GM19455 (cell line): Measurements from ENCODE around the gene PPP1CB.

Experiments used
- ATAC-seq: cut with Tn5 transposase; IDR thresholded peaks from one replicate; pipeline ENCODE4 v1.9.1; 2021; ENCODE audit not compliant: unreplicated experiment

The PPP1CB gene

DNA sequence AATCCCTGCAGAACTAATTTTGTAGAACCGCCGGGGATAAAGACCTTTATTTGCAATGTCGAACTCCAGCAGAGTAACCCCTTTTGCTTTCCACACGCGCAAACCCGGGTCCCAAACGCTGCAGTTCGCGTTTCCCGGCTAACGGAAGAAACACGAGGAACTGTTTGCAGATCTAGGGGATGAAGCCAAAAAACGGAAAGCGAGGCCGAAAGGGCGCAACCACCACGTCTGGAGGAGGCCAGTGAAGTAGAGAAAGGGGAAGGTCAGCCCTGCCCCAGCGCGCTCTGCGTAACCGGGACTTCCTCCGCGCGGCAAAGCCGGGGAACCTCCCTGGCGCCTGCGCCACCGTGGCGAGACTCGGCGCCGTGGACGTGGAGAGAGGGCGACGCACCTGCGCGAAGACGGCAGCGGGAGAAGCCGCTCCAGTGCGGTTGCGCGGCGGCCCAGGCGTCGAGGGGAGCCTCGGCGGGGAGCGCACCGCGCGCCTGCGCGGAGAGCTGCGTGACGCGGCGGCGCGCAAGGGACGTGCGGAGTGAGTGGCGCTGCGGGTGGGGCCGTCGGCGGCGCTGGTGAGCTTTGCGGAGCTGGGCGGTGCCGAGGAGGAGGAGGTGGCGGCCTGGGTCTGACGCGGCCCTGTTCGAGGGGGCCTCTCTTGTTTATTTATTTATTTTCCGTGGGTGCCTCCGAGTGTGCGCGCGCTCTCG, at the start of gene PPP1CB:
PPP1CB (plus strand) TSS at position 579 of the 704 bp plus-strand sequence. CDS start 295 bp downstream, outside the sequence.
- peak; percentile 81 for ATAC-seq

DNA sequence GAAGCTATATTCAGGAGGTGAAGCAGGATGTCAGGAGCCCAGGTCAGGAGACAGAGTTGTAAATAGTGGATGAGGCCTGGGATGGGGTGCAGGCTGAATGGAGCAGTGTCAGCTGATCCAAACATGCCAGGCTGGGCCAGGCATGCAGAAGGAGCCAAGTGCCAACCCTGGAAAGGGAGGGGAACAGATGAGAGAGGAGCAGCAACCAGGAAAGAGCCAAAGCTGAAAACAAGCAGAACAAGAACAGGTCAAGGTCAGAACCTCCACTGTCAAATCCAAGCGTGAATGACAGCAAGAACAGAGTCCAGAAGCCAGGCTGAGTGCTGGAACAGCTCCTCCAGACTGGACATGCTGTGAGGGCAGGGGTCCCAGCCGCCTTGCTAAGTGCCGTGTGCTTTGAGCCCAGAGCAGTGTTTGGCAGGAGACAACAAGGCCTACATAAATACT, 49.2 kb upstream of the PPP1CB start:
- ATAC-seq, result no peak

DNA sequence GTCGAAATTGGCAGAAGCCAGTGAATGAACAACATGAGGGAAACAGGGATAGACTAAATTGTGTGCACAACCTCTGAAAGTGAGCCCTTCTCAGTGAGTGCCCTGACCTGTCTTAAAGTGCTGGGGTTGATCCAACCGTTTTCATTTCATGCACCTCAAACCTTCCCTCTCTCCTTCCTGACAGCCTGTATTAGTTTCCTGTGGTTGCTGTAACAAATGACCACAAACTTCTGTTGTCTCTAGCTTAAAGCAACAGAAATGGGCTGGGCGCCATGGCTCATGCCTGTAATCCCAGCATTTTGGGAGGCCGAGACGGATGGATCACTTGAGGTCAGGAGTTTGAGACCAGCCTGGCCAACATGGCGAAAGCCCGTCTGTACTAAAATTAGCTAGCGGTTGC, 48.8 kb upstream of the PPP1CB start:
- ATAC-seq, result no peak

DNA sequence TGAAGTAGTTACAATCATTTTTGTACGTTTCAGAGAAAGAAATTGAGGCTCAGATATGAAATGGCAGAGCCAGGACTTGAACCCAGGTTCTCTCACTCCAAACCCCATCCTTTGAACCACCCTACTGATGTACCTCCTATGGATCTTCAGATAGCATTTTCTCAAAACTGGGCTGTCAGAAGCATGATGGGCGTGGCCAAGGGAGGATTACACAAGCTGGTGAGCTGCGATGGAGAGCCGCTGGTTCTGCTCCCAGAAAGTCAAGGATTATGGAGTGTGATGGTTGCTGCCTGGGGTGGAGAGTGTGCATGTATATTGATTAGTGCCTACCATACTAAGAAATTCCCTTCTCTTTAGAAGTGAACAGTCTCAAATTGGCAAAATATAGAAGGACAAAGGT, 47.0 kb upstream of the PPP1CB start:
- ATAC-seq, result no peak

DNA sequence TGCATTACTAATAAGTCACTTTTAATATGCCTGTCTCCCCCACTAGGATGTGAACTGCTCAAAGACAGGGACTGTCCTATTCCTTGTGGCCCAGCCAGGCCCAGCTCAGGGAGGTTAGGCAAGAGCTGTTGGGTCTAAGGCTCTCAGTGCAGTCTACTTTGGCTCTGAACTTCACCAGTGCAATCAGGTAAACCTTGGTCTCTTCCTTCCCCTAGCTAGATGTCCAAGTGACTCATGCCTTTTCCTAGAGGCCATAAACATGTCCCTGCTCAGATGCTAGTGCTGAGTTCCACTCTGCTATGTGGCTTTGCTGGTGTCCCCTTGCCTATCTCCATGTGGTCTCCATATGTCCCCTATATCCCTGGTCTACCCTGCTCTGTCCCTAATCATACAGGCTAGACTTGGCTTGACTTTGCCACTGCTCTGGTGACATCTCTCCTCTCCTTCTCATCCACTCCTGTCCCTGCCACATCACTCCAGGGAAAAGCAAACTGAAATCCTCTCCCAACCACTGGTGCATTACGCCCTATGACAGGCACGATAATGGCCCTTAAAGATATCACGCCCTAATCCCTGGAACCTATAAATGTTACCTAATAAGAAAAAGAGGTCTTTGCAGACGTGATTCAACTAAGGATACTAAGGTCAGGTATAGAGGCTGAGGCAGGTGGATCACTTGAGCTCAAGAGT, 45.7 kb upstream of the PPP1CB start:
- no peak for ATAC-seq

DNA sequence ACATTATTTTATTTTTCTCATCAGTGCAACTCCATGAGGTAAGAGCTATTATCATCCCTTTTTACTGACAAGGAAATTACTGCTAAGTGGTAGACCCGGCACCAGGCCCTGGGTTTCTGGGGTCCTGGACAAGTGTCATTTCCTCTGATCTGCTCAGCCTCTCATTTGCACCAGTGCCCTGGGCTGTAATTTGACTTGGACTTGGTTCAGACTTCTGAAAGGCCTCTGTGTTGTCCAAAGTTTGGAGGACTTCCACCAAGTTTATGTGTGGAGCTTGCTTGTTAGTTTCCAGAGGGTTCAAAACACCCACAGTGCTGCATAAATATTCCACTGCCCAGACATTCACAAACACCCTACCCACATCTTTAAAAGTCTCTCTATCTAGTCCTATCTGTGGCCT, 44.0 kb upstream of the PPP1CB start:
- ATAC-seq, result no peak

DNA sequence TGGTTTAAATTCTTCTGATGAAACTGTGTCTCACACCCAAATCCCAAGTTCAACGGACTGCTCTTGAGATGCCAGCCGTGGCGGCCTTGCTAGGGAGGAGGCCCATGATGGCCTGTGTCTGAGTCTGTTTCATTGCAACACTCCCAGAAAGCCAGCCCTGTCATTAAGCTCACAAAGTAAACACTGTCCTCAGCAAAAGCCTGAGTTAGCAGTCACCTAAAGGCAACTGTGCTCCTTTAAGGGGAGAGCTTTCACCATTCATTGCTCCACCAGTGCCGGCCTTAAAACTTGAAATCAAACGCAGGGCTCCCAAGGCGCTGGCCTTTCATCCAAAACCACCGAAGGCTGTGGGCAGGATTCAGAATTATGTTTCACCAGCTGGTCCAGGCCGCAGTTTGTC, 42.5 kb upstream of the PPP1CB start:
- ATAC-seq, result no peak

DNA sequence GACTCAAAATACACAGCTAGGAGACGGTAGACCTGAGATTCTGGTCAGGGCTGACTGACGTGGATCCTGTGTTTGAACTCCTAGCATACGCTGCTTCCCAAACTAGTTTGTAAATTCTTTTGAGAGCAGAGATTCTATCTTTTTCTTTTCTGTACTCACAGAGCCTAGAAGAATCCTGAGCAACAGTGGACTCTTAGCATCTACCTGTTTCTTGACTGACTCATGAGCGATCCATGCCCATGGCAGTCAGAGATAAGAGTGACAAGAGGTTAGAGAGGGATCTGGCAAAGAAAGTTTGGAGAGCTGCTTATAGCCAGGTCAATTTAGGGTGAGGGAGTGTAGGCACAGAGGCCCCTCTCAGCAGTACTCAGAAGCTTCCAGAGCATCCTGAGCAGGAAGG, 41.1 kb upstream of the PPP1CB start:
- ATAC-seq, result no peak

DNA sequence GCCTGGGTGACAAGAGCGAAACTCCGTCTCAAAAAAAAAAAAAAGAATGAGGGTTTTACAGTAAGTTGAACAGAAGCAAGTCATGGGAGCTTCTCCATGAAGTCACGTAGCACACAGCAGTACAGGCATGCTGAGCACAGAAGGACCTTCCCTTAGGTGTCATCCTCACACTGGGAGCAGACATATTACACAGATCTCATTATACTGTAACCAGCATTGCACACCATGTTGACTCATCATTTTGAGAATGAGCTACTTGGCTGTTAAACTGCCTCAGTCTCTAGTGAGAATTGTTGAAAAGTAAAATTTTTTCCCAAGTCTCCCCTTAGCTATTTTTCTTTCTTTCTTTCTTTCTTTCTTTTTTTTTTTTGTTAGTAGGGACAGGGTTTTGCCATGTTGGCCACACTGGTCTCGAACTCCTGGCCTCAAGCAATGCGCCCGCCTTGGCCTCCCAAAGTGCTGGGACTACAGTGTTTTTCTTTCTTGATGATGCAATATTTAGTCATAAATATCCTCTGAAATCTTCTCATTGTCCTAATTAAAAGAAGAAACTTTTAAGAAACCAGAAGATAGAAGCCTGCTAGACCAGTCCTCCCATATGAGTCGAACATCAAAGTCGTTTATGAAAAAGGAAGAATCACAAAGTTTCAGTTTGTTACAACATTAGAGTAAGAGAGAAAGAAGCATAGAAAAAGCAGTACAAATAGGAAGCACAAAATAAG, 37.9 kb upstream of the PPP1CB start:
- no peak for ATAC-seq

DNA sequence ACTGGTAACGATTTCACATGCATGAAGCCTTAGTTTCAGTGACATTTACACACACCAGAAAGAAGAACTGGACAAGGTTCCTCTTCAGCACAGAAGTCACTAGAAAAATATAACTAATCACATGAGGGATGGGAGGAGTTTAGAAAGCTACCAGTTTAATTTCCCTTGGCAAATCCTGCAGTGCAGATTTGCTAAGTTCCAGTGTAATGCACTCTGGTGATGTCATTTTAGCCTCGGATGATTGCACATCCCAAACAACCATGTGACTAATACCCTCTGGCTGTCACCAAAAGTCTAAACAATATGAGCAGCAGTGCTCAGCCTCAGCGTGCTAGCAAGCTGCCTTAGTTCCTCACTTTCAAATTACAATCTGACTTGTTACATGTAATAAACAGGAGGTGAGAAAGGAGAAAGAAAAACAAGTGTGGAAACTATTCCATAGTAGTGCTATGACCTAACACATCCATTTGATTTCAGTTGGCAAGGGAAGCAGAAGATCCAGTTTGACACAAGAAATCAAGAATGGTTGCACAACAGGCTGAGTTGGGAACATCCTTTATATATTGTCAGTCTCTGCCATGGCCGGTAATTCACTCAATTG, 35.3 kb upstream of the PPP1CB start:
- ATAC-seq, result no peak

DNA sequence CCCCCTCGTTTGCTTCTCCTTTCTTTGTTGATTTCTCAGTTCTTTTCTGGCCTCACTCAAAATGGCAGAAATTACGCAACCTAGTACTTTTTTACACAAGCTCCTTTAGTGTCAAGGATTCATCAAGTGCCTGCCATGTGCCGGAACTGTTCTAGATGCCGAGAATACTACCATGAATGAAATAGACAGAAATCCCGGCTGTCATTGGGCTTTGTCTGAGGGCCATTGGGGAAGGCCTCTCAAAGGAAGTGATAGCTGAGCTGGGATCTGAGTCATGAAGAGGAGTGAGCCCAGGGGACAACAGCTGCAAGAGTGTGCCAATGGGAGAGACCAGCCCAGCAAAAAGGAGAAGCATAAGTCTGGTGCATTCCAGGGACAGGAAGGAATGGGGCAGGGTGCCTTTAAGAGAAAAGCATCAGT, 34.3 kb upstream of the PPP1CB start:
- no peak for ATAC-seq

DNA sequence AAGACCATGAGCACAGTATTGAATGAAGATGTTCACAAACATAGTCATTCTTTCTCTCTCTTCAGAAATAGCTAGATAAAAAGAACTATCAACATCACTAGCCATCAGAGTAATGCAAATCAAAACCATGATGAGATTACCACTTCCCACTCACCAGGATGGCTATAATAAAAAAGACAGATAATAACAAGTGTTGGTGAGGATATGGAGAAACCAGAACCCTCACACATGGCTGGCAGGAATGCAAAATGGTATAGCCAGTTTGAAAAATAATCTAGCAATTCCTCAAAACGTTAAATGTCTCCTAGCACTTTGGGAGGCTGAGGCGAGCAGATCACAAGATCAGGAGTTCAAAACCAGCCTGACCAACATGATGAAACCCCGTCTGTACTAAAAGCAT, 31.3 kb upstream of the PPP1CB start:
- ATAC-seq, result no peak

DNA sequence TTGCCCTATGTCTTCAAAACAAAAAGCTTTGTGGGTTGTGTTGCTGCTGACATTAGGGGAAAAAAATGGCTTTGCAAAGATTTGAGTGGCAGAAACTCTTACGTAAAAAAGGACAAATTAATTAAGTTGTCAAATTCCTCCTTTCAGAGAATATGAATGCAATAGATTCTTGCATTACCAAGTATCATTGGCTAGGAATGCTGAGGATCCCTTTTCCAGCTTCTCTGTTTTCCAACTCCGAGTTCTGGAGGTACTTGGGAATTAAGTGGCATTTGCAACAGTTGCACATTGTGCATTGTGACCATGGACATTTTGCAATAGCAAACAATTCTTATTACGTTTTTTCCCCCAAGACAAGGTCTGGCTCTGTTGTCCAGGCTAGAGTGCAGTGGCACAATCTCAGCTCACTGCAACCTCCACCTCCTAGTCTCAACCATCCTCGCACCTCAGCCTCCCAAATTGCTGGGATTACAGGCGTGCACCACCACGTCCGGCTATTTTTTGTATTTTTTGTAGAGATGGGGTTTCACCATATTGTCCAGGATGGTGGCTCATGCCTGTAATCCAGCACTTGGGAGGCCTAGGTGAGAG, 29.9 kb upstream of the PPP1CB start:
- ATAC-seq, result no peak

DNA sequence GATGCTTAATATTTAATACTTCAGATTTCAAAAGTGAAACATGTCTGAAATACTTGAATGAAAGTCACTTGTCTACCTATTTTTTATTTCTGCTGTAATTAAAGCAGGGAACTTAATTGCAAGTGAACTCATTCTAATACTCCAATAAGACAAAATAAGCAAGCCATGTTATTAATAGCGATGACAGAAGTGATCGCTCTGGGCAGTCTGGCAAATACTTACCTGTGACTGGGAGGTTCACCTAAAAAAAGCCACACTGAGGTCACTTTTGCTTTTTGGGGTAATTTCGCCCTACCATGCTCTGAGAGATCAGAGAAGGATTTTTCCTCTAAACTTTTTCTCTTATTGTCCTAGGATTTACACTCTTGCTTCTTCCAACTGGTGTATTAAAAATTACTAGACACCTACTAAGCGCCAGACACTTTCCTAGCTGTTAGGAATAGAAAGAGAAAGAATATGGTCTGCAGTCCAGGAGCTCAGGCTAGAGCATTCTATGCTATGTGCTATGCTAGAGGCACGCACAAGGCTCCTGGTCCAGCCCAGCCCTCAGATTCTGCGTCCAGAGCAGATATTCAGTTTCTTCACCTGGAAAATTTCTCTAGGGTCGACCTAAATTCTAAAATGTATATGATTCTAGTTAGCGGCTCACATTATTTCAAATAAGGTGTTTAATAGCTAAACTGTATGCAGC, 26.5 kb upstream of the PPP1CB start:
- ATAC-seq, result no peak

DNA sequence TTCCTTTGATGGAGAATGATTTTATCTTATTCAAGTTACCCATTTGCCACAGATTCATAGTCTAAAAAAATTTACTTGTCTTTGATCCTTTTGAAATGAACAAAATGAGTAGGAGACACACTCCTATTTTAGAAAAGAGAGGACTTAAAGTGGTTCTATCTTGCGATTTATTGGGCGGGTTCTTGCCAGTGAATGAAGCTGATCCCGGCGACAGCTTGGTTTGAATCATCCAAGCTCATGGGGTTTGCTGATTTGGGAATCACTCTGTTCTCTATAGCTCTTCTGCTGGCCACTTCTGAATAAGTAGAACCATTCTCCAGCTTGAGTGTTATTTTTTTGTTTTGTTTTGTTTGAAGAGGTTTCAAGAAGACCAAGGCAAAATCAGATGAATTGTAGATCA, 25.5 kb upstream of the PPP1CB start:
- no peak for ATAC-seq

DNA sequence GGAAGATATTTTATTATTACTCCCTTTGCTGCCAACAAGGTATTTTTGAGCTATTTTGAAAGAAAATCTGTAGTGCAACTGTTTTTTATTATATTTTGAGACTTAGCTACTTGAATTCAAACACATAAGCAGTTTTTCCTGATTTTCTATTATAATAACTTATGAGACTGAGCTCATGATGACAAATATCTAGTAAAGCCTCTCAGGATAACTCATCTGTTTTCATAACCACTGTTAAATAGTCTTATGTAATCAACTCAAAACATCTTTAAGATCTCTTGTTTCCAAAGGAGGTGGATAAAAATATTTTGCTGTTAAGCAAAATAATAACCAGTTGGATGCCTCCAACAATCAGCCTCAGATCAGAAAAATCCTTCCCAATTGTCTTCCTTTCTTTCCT, 21.9 kb upstream of the PPP1CB start:
- ATAC-seq, result no peak

DNA sequence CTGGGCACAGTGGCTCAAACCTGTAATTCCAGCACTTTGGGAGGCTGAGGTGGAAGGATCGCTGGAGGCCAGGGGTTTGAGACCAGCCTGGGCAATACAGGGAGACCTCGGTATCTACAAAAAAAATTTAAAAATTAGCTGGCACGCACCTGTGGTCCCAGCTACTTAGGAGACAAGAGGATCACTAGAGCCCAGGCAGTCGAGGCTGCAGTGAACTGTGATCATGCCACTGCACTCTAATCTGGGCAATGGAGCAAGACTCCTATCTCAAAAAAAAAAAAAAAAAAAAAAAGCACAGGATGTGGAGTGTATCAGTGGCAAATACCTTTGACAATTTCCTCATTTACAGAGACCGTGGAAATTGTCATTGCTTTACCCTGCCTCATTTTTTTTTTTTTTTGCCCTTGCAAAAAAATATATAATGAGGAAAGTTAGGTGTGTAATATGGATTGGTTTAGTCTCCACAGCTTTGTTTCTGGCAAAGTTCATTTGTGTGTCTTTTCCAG, 20.9 kb upstream of the PPP1CB start:
- ATAC-seq, result no peak

DNA sequence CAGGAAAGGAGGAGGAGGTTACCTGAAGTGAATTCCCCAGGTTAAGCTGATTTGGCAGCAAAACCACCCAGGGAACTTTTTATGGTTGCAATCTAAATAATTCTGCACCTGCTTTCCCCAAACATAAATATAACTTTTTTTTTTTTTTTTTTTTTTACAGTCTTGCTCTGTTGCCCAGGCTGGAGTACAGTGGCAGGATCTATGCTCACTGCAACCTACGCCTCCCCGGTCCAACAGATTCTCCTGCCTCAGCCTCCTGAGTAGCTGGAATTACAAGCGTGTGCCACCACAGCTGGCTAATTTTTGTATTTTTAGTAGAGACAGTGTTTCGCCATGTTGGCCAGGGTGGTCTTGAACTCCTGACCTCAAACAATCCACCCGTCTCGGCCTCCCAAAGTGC, 16.1 kb upstream of the PPP1CB start:
- ATAC-seq, result no peak

DNA sequence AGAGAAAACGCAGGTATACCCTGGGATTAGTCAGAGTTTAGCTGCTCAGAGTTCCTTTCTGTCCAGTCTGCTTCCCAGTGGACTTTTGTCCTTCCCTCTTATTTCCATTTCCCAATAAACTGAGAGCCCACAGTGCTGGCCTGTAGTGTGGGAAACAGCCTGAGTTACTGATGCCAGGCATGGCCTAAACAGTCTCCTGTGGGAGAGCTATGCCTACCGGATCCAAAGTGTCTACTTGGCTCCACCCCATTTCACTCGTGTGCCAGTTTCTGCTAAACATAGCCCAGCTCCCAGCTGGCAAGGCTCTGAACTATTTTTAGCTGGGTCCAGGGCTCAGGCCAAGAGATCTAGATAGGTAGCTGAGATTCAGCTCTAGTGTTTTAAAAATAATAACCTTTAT, 15.6 kb upstream of the PPP1CB start:
- ATAC-seq, result no peak

DNA sequence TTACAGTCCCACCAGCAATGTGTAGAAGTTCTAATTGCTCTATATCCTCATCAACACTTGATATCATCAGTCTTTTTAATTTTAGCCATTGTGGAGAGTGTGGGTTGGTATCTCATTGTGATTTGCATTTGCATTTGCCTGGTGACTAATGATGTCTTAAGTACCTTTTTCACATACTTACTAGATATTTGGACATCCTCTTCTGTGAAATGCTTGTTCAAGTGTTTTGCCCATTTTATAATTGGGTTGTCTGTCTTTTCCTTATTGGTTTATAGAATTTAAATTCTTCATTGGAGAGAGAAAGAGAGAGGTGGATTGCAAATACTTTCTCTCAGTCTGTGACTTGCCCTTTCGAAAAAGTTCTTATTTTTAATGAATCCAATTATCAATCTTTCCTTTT, 14.0 kb upstream of the PPP1CB start:
- ATAC-seq, result no peak
